Effector memory CD4-positive, alpha-beta T cell (primary cell): ENCODE measurements around the gene CFAP54.
"Not testable (repeated sequence)": the region's sequence is repeated elsewhere in the genome, so short reads cannot be mapped to it uniquely, and the experiment has no call there.

ENCODE experiments used
- DNase-seq, 3 donors: peaks; one replicate each; pipeline ENCODE4 v3.0.0-alpha.2; 2020
- H3K27ac ChIP-seq: 2 replicates; pipeline ENCODE4 v1.7.0; 2013; ENCODE audit warnings: mild to moderate bottlenecking, low read length, moderate library complexity; ENCODE audit not compliant: insufficient read depth, poor library complexity, severe bottlenecking
- H3K27me3 ChIP-seq: replicated peaks from 2 replicates; pipeline ENCODE4 v1.7.0; 2013; ENCODE audit warnings: mild to moderate bottlenecking, low read length; ENCODE audit not compliant: insufficient read depth, control insufficient read depth, poor library complexity, severe bottlenecking
- H3K36me3 ChIP-seq: 2 replicates; pipeline ENCODE4 v1.7.0; 2013; ENCODE audit warnings: mild to moderate bottlenecking, low read length, moderate library complexity; ENCODE audit not compliant: control insufficient read depth, insufficient read depth
- H3K4me1 ChIP-seq: 2 replicates; pipeline ENCODE4 v1.7.0; 2013; ENCODE audit warnings: low read length, mild to moderate bottlenecking; ENCODE audit not compliant: control insufficient read depth, insufficient read depth, poor library complexity, severe bottlenecking
- H3K4me3 ChIP-seq: 2 replicates; pipeline ENCODE4 v1.7.0; 2013; ENCODE audit warnings: low read length, low read depth, mild to moderate bottlenecking; ENCODE audit not compliant: insufficient read depth, poor library complexity, severe bottlenecking
- H3K9me3 ChIP-seq: 2 replicates; pipeline ENCODE4 v1.7.0; 2013; ENCODE audit warnings: mild to moderate bottlenecking, low read length, moderate library complexity; ENCODE audit not compliant: control insufficient read depth

Gene CFAP54

GRCh38 chr12:96711364-96711763, 222.0 kb downstream of the CFAP54 start:
- Histone ChIP-seq H3K4me1 (no peaks in the 10 kb centered on the region), H3K4me3 (no peak overlapping the region), H3K9me3 (no peaks in the 10 kb centered on the region), H3K27ac (no peak overlapping the region), H3K27me3 (no peaks in the 10 kb centered on the region), H3K36me3 (no peaks in the 10 kb centered on the region)
- DNase-seq = no peak

GRCh38 chr12:96714199-96714598, 224.8 kb downstream of the CFAP54 start:
- Histone ChIP-seq H3K9me3 (no peaks in the 10 kb centered on the region), H3K36me3 (no peaks in the 10 kb centered on the region), H3K4me1 (no peaks in the 10 kb centered on the region), H3K4me3 (no peak overlapping the region), H3K27me3 (no peaks in the 10 kb centered on the region), H3K27ac (no peak overlapping the region)
- DNase-seq = no peak

GRCh38 chr12:96719660-96720362, 230.4 kb downstream of the CFAP54 start:
- no peak for DNase-seq
- Histone ChIP-seq H3K4me1 (no peaks in the 10 kb centered on the region), H3K27ac (peak overlapping the region; percentile 38), H3K27me3 (no peaks in the 10 kb centered on the region), H3K9me3 (no peaks in the 10 kb centered on the region), H3K4me3 (peak overlapping the region; percentile 49), H3K36me3 (no peaks in the 10 kb centered on the region)

GRCh38 chr12:96720363-96720705, 231.0 kb downstream of the CFAP54 start:
- Histone ChIP-seq H3K27ac (peak overlapping the region; percentile 38), H3K36me3 (no peaks in the 10 kb centered on the region), H3K4me3 (peak overlapping the region; percentile 49), H3K27me3 (no peaks in the 10 kb centered on the region), H3K9me3 (no peaks in the 10 kb centered on the region), H3K4me1 (no peaks in the 10 kb centered on the region)
- DNase-seq = no peak

GRCh38 chr12:96729466-96729865, 240.1 kb downstream of the CFAP54 start:
- H3K4me3 ChIP-seq, H3K27me3 ChIP-seq, DNase-seq, H3K27ac ChIP-seq, H3K4me1 ChIP-seq, H3K36me3 ChIP-seq, H3K9me3 ChIP-seq: not testable (repeated sequence)

- Histone ChIP-seq H3K9me3 (no peaks in the 10 kb centered on the region), H3K4me3 (no peak overlapping the region), H3K36me3 (no peaks in the 10 kb centered on the region), H3K27ac (no peak overlapping the region), H3K27me3 (no peaks in the 10 kb centered on the region), H3K4me1 (no peaks in the 10 kb centered on the region)
- no peak for DNase-seq
Measured at GRCh38 chr12:96729886-96730285, 240.5 kb downstream of the CFAP54 start.

GRCh38 chr12:96743606-96744005, 254.2 kb downstream of the CFAP54 start:
- H3K4me3 ChIP-seq = no peak overlapping the region
- DNase-seq = no peak
- H3K9me3 ChIP-seq = no peaks in the 10 kb centered on the region

GRCh38 chr12:96749999-96750398, 260.6 kb downstream of the CFAP54 start:
- H3K9me3 ChIP-seq = no peaks in the 10 kb centered on the region
- no peaks in the 10 kb centered on the region for H3K36me3 ChIP-seq
- H3K27me3 ChIP-seq = no peaks in the 10 kb centered on the region
- no peak overlapping the region for H3K27ac ChIP-seq
- no peaks in the 10 kb centered on the region for H3K4me1 ChIP-seq
- DNase-seq = no peak
- no peak overlapping the region for H3K4me3 ChIP-seq

More at GRCh38 chr12:96743606-96744005, 254.2 kb downstream of the CFAP54 start:
- no peaks in the 10 kb centered on the region for H3K36me3 ChIP-seq
- no peaks in the 10 kb centered on the region for H3K27me3 ChIP-seq
- no peaks in the 10 kb centered on the region for H3K4me1 ChIP-seq
- H3K27ac ChIP-seq = no peak overlapping the region

- H3K27ac ChIP-seq = no peak overlapping the region
- no peaks in the 10 kb centered on the region for H3K27me3 ChIP-seq
- H3K4me3 ChIP-seq = no peak overlapping the region
- DNase-seq = no peak
- H3K4me1 ChIP-seq = no peaks in the 10 kb centered on the region
- H3K36me3 ChIP-seq = no peaks in the 10 kb centered on the region
- H3K9me3 ChIP-seq = no peaks in the 10 kb centered on the region
Measured at GRCh38 chr12:96751626-96752025, 262.2 kb downstream of the CFAP54 start.

GRCh38 chr12:96752211-96752610, 262.8 kb downstream of the CFAP54 start:
- no peaks in the 10 kb centered on the region for H3K4me1 ChIP-seq
- DNase-seq = no peak
- no peaks in the 10 kb centered on the region for H3K27me3 ChIP-seq
- no peak overlapping the region for H3K4me3 ChIP-seq
- no peak overlapping the region for H3K27ac ChIP-seq
- H3K36me3 ChIP-seq = no peaks in the 10 kb centered on the region
- no peaks in the 10 kb centered on the region for H3K9me3 ChIP-seq
